ENCODE results near the gene STK32B.

STK32B gene

DNA sequence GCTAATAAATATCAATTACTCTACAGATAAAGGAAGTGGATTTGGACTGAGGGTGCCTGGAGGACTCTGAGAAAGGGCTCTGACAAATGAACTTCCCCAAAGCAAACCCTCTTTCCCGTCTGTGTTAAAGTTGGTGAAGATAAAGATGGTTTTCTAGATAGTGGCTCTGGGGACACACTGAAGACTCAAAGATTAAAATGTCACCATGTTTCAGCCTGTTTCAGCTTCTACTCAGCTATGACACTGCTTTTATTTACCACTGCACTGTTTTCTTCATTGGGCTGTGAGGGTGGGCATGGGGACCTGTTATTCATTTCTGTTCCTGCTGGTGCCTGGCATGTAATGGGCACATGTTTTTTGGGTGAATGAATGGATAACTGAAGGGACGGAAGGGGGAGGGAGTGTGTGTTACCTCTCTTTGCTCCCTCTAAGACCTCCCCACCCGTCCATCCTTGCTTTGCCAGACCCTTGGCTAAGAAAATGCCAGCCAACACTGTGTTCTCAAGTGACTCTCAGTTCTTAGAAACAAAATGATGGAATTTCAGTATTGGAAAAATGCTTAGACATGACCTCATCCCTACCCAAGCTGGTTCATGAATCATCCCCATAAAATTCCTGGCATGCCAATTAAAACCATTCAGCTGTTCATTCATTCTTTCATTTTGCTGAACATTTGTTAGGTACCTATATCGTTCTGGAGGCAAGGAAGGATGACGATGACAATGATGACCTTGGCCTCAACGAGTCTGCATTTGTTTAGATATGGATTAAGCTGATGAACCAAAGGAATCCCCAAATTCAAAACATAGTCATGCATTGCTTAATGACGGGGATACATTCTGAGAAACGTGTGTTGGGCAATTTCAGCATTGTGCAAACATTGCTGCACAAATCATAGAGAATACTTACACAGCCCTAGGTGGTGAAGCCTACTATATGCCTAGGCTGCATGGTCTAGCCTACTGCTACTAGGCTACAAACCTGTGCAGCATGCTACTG lies 13.4 kb upstream of the STK32B start:
- H3K4me3 ChIP-seq (ENCODE audit: low read depth, low read length) = no peak overlapping the region
- DNase-seq (ENCODE audit: low read depth) = peak; percentile 89
- TF ChIP-seq, protein P1, sequence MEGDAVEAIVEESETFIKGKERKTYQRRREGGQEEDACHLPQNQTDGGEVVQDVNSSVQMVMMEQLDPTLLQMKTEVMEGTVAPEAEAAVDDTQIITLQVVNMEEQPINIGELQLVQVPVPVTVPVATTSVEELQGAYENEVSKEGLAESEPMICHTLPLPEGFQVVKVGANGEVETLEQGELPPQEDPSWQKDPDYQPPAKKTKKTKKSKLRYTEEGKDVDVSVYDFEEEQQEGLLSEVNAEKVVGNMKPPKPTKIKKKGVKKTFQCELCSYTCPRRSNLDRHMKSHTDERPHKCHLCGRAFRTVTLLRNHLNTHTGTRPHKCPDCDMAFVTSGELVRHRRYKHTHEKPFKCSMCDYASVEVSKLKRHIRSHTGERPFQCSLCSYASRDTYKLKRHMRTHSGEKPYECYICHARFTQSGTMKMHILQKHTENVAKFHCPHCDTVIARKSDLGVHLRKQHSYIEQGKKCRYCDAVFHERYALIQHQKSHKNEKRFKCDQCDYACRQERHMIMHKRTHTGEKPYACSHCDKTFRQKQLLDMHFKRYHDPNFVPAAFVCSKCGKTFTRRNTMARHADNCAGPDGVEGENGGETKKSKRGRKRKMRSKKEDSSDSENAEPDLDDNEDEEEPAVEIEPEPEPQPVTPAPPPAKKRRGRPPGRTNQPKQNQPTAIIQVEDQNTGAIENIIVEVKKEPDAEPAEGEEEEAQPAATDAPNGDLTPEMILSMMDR (conservative IDR thresholded peaks at IDR 0.05; ENCODE audit: low read depth, low read length) = no peak

DNA sequence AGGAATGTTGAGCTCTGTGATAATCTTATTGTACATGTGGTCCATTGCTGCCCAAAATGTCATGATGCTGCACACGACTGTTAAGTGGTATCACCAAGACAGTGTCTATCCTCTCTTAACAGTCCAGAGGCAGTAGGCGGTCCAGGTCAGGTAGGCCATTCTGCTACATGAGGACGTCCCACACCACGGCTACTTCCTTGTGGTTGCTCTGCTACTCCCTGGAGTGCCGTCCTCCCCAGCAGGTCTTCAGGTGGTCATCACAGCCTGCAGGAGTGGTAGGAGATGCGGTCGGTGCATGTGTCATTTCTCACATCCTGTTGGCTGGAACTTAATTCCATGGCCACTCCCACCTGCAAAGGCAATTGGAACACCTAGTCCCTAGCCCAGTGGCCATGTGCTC lies 11.5 kb upstream of the STK32B start:
- TF ChIP-seq, protein P1 (conservative IDR thresholded peaks at IDR 0.05; ENCODE audit: low read depth, low read length) = no peak
- no peak for DNase-seq (ENCODE audit: low read depth)
- no peak overlapping the region for H3K4me3 ChIP-seq (ENCODE audit: low read depth, low read length)

DNA sequence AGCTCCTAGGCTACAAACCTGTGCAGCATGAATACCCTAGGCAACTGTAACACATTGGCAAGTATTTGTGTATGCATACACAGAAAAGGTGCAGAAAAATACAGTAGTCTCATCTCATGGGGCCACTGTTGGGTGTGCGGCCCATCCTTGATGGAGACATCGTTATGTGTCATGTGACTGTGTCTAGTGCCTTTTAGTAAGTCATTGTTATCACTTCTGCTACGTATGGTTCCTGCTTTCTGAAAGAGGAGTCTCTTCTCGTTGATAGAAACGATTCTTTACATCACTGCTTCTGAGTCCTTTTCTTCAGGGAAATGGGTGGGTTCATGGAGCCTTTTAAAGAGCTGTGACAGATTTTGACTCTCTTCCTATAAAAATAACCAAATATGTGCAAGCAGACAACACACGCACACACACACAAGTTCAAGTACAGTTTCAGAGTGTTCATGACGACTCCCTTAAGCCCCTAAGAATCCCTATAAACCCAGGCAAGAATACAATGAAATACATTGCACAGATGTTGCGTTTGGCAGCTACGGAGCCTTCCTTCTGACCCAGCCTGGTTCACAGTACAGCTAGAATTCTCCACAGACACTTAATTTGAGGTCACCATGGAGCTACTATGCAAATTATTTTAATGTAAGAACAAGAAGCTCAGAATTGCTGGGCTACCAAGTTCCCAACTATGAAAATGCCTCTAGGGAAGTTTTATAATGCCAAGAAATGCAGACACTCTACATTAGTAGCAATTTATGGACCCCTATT lies 10.2 kb upstream of the STK32B start:
- no peak overlapping the region for H3K4me3 ChIP-seq (ENCODE audit: low read depth, low read length)
- no peak for DNase-seq (ENCODE audit: low read depth)
- TF ChIP-seq, protein P1 (conservative IDR thresholded peaks at IDR 0.05; ENCODE audit: low read depth, low read length) = no peak

DNA sequence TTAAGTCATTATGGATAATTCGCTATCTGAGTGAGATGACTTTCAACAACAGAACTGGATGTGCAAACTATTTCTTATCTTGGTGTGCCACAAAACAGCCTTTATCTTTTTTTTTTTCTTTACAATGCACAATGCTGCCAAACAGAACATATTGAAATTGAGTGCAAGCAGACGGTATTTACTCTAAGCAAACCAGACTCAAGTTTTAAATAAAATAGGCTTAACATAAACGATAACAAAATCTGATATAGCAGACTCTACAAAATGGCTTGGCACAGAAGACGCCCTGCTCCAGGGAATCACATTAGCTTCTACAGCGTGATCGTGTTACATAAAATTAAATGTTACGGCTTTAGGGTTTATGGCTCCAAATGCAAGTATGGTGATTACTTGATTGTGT lies 9.6 kb upstream of the STK32B start:
- DNase-seq (ENCODE audit: low read depth) = no peak
- TF ChIP-seq, protein P1 (conservative IDR thresholded peaks at IDR 0.05; ENCODE audit: low read depth, low read length) = no peak
- H3K4me3 ChIP-seq (ENCODE audit: low read depth, low read length) = no peak overlapping the region

DNA sequence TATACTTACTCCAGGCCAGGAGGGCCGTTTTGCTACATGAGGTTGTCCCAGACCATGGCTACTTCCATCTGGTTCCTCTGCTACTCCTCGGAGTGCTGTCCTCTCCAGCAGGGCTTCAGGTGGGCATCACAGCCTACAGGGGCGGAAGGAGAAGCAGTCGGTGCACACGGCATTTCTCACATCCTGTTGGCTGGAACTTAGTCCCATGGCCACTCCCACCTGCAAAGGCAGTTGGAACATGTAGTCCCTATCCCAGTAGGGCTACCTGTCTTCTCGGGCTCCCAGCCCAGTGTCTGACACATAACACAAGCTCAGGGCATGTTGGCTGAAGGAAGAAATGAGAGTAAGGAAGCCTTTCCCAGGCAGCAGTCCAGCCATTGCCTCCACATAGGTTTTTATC lies 7.7 kb upstream of the STK32B start:
- DNase-seq (ENCODE audit: low read depth) = no peak

DNA sequence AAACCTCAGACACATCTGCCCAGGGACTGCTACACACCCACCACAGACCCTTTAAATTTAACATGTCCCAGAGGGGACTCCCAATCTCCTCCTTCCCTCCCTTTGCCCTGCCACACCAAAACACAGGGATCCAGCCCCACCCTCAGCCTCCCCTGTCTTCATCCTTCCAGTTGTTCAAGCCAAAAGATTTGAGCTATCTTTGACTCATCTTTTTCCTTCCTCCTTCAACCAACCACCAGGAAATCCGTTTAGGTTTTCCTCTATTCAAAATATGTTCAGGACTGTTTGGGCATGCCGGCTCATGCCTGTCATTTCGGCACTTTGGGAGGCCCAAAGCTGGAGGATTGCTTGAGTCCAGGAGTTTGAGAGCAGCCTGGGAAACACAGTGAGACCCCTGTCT lies 6.9 kb upstream of the STK32B start:
- TF ChIP-seq, protein P1 (conservative IDR thresholded peaks at IDR 0.05; ENCODE audit: low read depth, low read length) = no peak
- no peak overlapping the region for H3K4me3 ChIP-seq (ENCODE audit: low read depth, low read length)
- DNase-seq (ENCODE audit: low read depth) = no peak

More for the DNA sequence above, 7.7 kb upstream of the STK32B start:
- no peak overlapping the region for H3K4me3 ChIP-seq (ENCODE audit: low read depth, low read length)
- TF ChIP-seq, protein P1 (conservative IDR thresholded peaks at IDR 0.05; ENCODE audit: low read depth, low read length) = no peak
